HCEC 1CT (cell line): ENCODE data around the gene HIPK4.
"Not testable (repeated sequence)": the region's sequence is repeated elsewhere in the genome, so short reads cannot be mapped to it uniquely, and the experiment has no call there.

Source experiments
- DNase-seq: peaks from one replicate; pipeline ENCODE4 v3.0.0-alpha.2; 2017

HIPK4 gene

GRCh38 chr19:40390084-40390742 lies at the start of gene HIPK4:
HIPK4 (minus strand) TSS chr19:40390181; CDS start chr19:40389902, 279 bp downstream.
- DNase-seq: no peak

- no peak for DNase-seq
Observed at GRCh38 chr19:40438284-40438683, 48.3 kb upstream of the HIPK4 start.

GRCh38 chr19:40433391-40434216 lies 43.6 kb upstream of the HIPK4 start:
- peak; percentile 81 for DNase-seq

GRCh38 chr19:40432760-40433159 lies 42.8 kb upstream of the HIPK4 start:
- DNase-seq: not testable (repeated sequence)

GRCh38 chr19:40431698-40432097 lies 41.7 kb upstream of the HIPK4 start:
- no peak for DNase-seq

- DNase-seq: not testable (repeated sequence)
Observed at GRCh38 chr19:40430242-40430641, 40.3 kb upstream of the HIPK4 start.

GRCh38 chr19:40428197-40428596 lies 38.2 kb upstream of the HIPK4 start:
- DNase-seq: not testable (repeated sequence)

GRCh38 chr19:40425450-40426287 lies 35.7 kb upstream of the HIPK4 start, which contains the start of gene SERTAD1:
SERTAD1 (minus strand) TSS chr19:40425992; CDS start chr19:40423546, 2,446 bp downstream.
- peak; percentile 99 for DNase-seq

GRCh38 chr19:40424637-40425449 lies 34.9 kb upstream of the HIPK4 start:
- peak; percentile 27 for DNase-seq

GRCh38 chr19:40423938-40424337 lies 34.0 kb upstream of the HIPK4 start:
- no peak for DNase-seq

GRCh38 chr19:40422748-40423566 lies 33.0 kb upstream of the HIPK4 start:
- no peak for DNase-seq

GRCh38 chr19:40421993-40422747 lies 32.2 kb upstream of the HIPK4 start:
- DNase-seq: no peak

GRCh38 chr19:40420766-40421765 lies 31.1 kb upstream of the HIPK4 start:
- DNase-seq: peak; percentile 91

GRCh38 chr19:40420451-40420765 lies 30.4 kb upstream of the HIPK4 start:
- no peak for DNase-seq

- DNase-seq: no peak
Observed at GRCh38 chr19:40419780-40420179, 29.8 kb upstream of the HIPK4 start.

- no peak for DNase-seq
Observed at GRCh38 chr19:40419066-40419612, 29.2 kb upstream of the HIPK4 start.

GRCh38 chr19:40418040-40418439 lies 28.1 kb upstream of the HIPK4 start:
- no peak for DNase-seq

GRCh38 chr19:40417643-40417981 lies 27.6 kb upstream of the HIPK4 start:
- no peak for DNase-seq

- no peak for DNase-seq
Observed at GRCh38 chr19:40416918-40417642, 27.1 kb upstream of the HIPK4 start.
